ENCODE measurements around the gene C11orf21.
"Not testable (repeated sequence)": the region's sequence is repeated elsewhere in the genome, so short reads cannot be mapped to it uniquely, and the experiment has no call there.

C11orf21 gene

GRCh38 chr11:2298131-2298794 is 3.5 kb downstream of the C11orf21 start:
- DNase-seq, result no peak

- DNase-seq, result no peak
These were observed 4.1 kb downstream of the C11orf21 start for GRCh38 chr11:2297623-2298030.

- no peak for DNase-seq
These were observed 4.7 kb downstream of the C11orf21 start for GRCh38 chr11:2296913-2297622.

- DNase-seq, result no peak
These were observed 5.5 kb downstream of the C11orf21 start for GRCh38 chr11:2295971-2296912.

- no peak for DNase-seq
These were observed 6.8 kb downstream of the C11orf21 start for GRCh38 chr11:2294926-2295290.

- no peak for DNase-seq
These were observed 7.5 kb downstream of the C11orf21 start for GRCh38 chr11:2293984-2294925.

- no peak for DNase-seq
These were observed 8.2 kb downstream of the C11orf21 start for GRCh38 chr11:2293531-2293971.

GRCh38 chr11:2290351-2290841 is 11.3 kb downstream of the C11orf21 start:
- DNase-seq, result no peak

GRCh38 chr11:2289859-2290258 is 11.9 kb downstream of the C11orf21 start:
- no peak for DNase-seq

- no peak for DNase-seq
These were observed 12.4 kb downstream of the C11orf21 start for GRCh38 chr11:2289350-2289749.

- no peak for DNase-seq
These were observed 14.6 kb downstream of the C11orf21 start for GRCh38 chr11:2287091-2287490.

- not testable (repeated sequence) for DNase-seq
These were observed 15.4 kb downstream of the C11orf21 start for GRCh38 chr11:2286350-2286749.

GRCh38 chr11:2280208-2280607 is 21.5 kb downstream of the C11orf21 start:
- no peak for DNase-seq

GRCh38 chr11:2277933-2278523 is 23.7 kb downstream of the C11orf21 start:
- no peak for DNase-seq

GRCh38 chr11:2277008-2277346 is 24.7 kb downstream of the C11orf21 start:
- DNase-seq, result no peak

GRCh38 chr11:2276280-2277007 is 25.3 kb downstream of the C11orf21 start:
- no peak for DNase-seq

GRCh38 chr11:2275334-2276279 is 26.1 kb downstream of the C11orf21 start:
- DNase-seq, result no peak

GRCh38 chr11:2273771-2274170 is 27.9 kb downstream of the C11orf21 start:
- no peak for DNase-seq

Measured in anterior cingulate cortex (tissue), 58 donors.